NCI-H2196 (cell line): Measurements from ENCODE around the gene NTM.
"Not testable (repeated sequence)": the region's sequence is repeated elsewhere in the genome, so short reads cannot be mapped to it uniquely, and the experiment has no call there.

ENCODE experiments used
- DNase-seq: peaks from one replicate; lab custom pipeline; 2025; ENCODE audit not compliant: unreplicated experiment; lab: John Stamatoyannopoulos, UW

The NTM gene

GRCh38 chr11:131663405-131664200 is 293.2 kb downstream of the NTM start:
- no peak for DNase-seq

- no peak for DNase-seq
These were observed 293.9 kb downstream of the NTM start for GRCh38 chr11:131664293-131664692.

- no peak for DNase-seq
These were observed 294.4 kb downstream of the NTM start for GRCh38 chr11:131664816-131665215.

GRCh38 chr11:131665344-131665968 is 295.0 kb downstream of the NTM start:
- no peak for DNase-seq

GRCh38 chr11:131666006-131666405 is 295.6 kb downstream of the NTM start:
- DNase-seq, result no peak

GRCh38 chr11:131666617-131667016 is 296.2 kb downstream of the NTM start:
- no peak for DNase-seq

GRCh38 chr11:131667566-131667965 is 297.2 kb downstream of the NTM start:
- no peak for DNase-seq

- no peak for DNase-seq
These were observed 298.3 kb downstream of the NTM start for GRCh38 chr11:131668500-131669400.

GRCh38 chr11:131669401-131669780 is 299.0 kb downstream of the NTM start:
- DNase-seq, result no peak

- no peak for DNase-seq
These were observed 300.5 kb downstream of the NTM start for GRCh38 chr11:131670876-131671275.

- no peak for DNase-seq
These were observed 300.9 kb downstream of the NTM start for GRCh38 chr11:131671320-131671719.

GRCh38 chr11:131671734-131672133 is 301.3 kb downstream of the NTM start:
- no peak for DNase-seq

- no peak for DNase-seq
These were observed 301.8 kb downstream of the NTM start for GRCh38 chr11:131672191-131672590.

GRCh38 chr11:131674051-131674755 is 303.8 kb downstream of the NTM start:
- DNase-seq, result peak; percentile 44

- no peak for DNase-seq
These were observed 304.9 kb downstream of the NTM start for GRCh38 chr11:131675121-131675888.

- no peak for DNase-seq
These were observed 307.5 kb downstream of the NTM start for GRCh38 chr11:131677828-131678470.

- DNase-seq, result no peak
These were observed 308.4 kb downstream of the NTM start for GRCh38 chr11:131678658-131679340.

- DNase-seq, result not testable (repeated sequence)
These were observed 310.0 kb downstream of the NTM start for GRCh38 chr11:131680448-131680847.

- no peak for DNase-seq
These were observed 311.5 kb downstream of the NTM start for GRCh38 chr11:131681920-131682319.
